ENCODE results near the gene ZNF618.

ZNF618 gene

DNA sequence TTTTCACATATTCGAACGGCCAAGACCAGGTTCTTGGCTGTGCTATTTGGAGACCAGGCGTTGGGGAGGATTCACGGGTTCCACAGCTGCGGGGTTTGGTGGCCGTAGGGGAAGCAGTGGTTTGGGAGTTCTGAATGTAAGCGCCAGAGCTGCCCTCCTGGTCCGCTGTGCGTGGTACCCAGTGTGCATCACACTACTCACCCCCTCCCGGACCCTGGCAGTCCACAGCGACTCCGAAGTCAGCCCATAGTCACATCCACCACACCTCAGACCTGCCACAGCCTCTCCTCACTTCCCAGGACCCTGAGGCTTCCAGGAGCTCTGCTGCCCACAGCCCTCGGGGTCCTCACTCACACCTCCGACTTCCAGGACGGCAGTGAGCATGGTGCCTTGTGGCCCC, 175.2 kb downstream of the ZNF618 start:
- ChIA-PET POLR2A (no interaction called here), CTCF (interaction anchor here (1.1 to 2.6 kb wide), 3 partner anchors 8 to 31 kb away, joined by 3 to 10 read pairs (median 5); no protein-coding TSS in a partner anchor)
- DNase-seq (ENCODE audit: low read depth, low spot score), result no peak
- TF ChIP-seq, protein P1, sequence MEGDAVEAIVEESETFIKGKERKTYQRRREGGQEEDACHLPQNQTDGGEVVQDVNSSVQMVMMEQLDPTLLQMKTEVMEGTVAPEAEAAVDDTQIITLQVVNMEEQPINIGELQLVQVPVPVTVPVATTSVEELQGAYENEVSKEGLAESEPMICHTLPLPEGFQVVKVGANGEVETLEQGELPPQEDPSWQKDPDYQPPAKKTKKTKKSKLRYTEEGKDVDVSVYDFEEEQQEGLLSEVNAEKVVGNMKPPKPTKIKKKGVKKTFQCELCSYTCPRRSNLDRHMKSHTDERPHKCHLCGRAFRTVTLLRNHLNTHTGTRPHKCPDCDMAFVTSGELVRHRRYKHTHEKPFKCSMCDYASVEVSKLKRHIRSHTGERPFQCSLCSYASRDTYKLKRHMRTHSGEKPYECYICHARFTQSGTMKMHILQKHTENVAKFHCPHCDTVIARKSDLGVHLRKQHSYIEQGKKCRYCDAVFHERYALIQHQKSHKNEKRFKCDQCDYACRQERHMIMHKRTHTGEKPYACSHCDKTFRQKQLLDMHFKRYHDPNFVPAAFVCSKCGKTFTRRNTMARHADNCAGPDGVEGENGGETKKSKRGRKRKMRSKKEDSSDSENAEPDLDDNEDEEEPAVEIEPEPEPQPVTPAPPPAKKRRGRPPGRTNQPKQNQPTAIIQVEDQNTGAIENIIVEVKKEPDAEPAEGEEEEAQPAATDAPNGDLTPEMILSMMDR (IDR thresholded peaks at IDR 0.05; ENCODE audit: insufficient read depth, low read length, missing control alignments), result no peak
- H3K4me3 ChIP-seq (ENCODE audit: low read depth, low read length), result no peak overlapping the region

DNA sequence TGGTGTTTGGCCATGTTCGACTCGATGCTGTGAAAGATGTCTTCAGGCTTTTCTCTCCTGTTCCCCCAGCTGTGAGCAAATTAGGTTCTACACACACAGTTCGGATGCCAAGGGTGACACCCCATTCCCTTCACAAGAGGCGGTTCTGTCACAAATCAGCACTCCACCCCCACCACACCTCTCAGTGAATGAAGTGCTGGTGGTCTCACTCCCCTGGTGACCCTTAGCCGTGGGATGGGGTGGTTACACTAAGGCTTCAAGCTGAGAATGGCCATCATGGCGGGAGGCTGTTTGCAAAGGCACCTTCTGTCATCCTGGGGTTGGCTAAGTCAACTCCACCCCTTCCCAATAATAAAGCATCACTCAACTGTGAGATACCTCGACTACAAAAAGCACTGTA, 175.6 kb downstream of the ZNF618 start:
- CTCF ChIA-PET, result interaction anchor here (1.1 to 2.6 kb wide), 5 partner anchors 8 to 244 kb away, joined by 3 to 10 read pairs (median 4); no protein-coding TSS in a partner anchor
- H3K4me3 ChIP-seq (ENCODE audit: low read depth, low read length), result no peak overlapping the region
- POLR2A ChIA-PET, result no interaction called here
- DNase-seq (ENCODE audit: low read depth, low spot score), result no peak
- TF ChIP-seq, protein P1 (IDR thresholded peaks at IDR 0.05; ENCODE audit: insufficient read depth, low read length, missing control alignments), result no peak

DNA sequence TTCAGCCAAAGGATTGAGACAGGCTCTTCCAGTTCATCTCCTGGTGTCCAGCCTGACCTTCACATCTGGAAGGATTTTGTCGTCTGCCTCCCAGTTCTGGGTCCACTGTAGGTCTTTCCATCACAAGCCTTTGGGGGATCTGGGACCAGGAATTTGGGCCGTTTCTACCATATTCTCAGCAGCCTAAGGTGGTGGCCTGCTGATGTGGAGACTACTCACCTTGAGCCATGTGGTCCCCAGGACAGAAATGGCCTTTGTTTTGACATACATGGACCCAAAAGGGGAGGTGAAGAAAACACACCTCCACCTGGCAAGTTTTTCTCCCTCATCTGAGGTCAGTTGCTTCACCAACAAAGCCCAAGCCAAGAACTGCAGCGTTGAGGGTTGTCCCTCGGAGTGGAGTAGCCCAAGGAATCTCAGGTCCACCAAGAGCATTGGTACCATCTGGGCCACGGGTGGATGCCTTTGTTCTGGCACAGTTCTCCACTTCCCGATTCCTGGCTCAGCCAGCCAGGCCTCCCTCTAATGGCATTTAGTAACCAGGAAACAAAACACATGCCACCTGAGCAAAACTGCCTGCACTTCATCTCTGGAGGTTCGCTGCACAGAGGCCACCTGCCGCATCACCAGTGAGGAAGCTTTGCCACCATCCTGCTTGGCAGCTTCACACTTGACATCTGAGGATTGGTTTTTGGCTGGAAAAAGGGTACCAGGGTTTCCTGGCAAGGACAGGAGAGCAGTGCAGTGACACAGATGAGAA, 177.3 kb downstream of the ZNF618 start:
- ChIA-PET POLR2A (no interaction called here), CTCF (interaction anchor here (1.1 to 1.5 kb wide), 3 partner anchors 29 to 246 kb away, joined by 3 to 4 read pairs (median 3); no protein-coding TSS in a partner anchor)
- H3K4me3 ChIP-seq (ENCODE audit: low read depth, low read length), result no peak overlapping the region
- no peak for DNase-seq (ENCODE audit: low read depth, low spot score)
- TF ChIP-seq, protein P1 (IDR thresholded peaks at IDR 0.05; ENCODE audit: insufficient read depth, low read length, missing control alignments), result no peak

DNA sequence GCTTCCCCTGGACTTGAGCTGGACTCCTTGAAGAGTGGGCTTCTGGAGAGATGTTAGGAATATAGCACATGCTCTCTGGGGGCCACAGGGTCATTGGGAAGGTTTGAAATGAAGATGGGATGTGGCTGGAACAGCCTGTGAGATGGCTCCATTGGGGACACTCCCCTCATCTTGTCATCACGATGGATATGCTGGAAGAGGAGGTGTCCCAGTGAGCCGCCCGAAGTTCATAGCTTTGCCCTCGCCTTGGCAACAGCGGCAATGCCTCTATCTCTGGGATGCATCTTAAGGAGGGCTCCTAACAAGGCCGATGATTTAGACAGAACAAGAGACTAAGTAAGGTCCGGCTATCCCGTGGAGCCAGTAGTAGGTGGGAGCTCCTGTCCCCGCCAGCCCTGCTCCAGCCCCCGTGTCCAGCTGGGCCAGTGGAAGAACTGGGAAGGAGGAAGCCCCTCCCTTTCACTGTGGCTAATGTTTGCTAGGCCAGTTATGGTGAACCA, 178.1 kb downstream of the ZNF618 start:
- ChIA-PET CTCF (interaction anchor here (0.9 to 1.1 kb wide), 2 partner anchors 28 to 30 kb away, joined by 3 read pairs; no protein-coding TSS in a partner anchor), POLR2A (no interaction called here)
- TF ChIP-seq, protein P1 (IDR thresholded peaks at IDR 0.05; ENCODE audit: insufficient read depth, low read length, missing control alignments), result no peak
- DNase-seq (ENCODE audit: low read depth, low spot score), result no peak
- no peak overlapping the region for H3K4me3 ChIP-seq (ENCODE audit: low read depth, low read length)

DNA sequence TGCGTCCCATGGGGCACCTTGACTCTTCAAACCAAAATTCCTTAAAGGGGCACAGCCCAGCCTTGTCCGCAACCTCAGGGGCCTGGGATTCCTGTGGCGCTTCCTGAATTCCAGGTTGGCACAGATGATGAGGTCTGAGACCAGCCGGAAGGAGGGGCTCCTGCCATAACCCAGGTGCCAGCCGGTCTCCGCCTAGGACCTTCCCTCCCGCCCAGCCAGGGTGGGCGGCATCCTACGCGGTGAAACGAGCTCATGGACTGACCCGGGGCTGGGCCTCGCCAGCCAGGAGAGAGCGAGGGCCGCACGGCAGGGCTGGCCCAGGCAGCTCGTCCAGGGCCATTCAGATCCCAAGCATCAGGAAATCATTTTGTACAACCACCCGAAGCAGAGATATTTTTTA, 179.0 kb downstream of the ZNF618 start:
- no peak overlapping the region for H3K4me3 ChIP-seq (ENCODE audit: low read depth, low read length)
- TF ChIP-seq, protein P1 (IDR thresholded peaks at IDR 0.05; ENCODE audit: insufficient read depth, low read length, missing control alignments), result no peak
- DNase-seq (ENCODE audit: low read depth, low spot score), result no peak
- ChIA-PET CTCF (interaction anchor here (0.8 kb wide), 1 partner anchor 28 kb away, joined by 3 read pairs; no protein-coding TSS in a partner anchor), POLR2A (no interaction called here)

DNA sequence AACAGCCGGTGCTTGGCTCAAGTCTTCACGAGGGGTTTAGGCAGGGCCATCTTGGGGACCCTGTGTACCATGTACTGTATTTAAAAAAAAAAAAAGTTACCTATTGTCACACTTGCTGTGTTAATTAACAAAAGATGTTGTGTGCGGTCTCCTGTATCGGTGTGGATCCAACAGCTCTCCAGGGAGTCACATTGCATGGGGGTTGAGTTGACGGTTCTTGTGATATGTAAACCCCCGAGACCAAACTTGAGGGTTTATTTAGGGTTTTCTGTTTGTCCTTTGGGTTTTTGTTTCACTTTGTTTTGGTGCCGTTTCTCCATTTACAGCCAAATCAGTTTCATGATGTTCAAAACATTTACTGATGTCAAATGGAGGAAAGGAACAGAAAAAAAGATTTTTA, 179.8 kb downstream of the ZNF618 start:
- H3K4me3 ChIP-seq (ENCODE audit: low read depth, low read length), result no peak overlapping the region
- TF ChIP-seq, protein P1 (IDR thresholded peaks at IDR 0.05; ENCODE audit: insufficient read depth, low read length, missing control alignments), result no peak
- ChIA-PET POLR2A (no interaction called here), CTCF (no interaction called here)
- no peak for DNase-seq (ENCODE audit: low read depth, low spot score)
